Stimulated activated CD4-positive, alpha-beta T cell treated with anti-CD3 and anti-CD28 coated beads, Interleukin-2, amount 100 ng/mL, for 48 hours (primary cell): ENCODE measurements around the gene CHRNE.

ENCODE experiments used
- DNase-seq, 2 donors: peaks; one replicate each; pipeline ENCODE4 v3.0.0-alpha.2; 2020

Gene CHRNE

DNA sequence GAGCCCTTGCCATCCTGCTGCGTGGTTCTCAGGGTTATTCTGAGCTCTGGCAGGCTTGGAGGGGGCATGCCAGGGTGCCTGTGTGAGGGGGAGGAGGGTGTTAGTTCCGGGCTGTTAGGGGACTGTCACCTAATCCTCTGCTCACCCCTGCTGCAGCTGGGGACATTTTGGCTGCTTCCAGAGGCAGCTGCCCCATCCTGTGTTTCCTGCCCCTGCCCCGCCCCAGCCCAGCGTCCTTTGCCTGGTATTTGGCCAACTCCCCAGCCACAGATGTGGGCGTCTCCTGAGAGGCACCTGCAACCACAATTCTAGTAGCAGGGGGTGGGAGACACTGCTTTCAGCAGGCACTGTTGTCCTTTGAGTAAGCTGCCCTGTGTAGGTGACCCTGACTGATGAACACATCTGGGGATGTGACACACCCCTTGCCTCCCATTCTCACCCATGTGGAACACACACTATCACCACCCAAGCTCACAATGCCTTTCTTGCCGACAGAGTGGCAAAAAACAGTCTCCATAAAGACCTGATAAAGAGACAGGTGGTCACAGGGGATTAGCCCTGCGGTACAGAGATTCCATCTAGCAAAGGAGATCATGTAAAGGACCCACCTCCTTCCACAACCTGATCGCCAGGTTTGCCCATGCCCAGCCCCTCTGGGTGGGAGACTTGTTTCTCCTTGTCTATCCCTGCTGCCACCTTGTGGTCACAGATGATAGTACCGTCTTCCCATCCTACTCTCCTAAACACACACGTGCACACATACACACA lies at the start of gene CHRNE:
CHRNE (minus strand) TSS at position 48 of the 768 bp plus-strand sequence; CDS start at position 13, 35 bp downstream.
- peak; percentile 72 to 79 for DNase-seq

DNA sequence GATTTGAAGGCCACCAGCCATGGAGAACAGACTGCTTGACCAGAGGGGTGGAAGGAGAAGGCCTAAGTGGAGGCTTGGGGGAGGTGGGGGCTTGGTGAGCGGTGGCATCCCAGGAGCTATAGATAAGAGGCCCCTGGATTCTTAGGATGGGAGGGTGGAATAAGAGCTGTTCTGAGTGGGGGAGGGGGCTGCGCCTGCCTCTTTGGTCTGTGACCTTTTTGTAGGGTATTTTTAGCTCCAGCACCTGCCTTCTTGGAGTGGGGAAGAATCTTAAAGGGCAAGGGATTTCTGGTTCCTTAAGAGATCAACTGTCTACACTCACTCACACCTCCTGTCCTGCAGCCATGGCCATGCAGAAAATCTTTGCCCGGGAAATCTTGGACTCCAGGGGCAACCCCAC lies 48.6 kb upstream of the CHRNE start:
- DNase-seq: no peak

DNA sequence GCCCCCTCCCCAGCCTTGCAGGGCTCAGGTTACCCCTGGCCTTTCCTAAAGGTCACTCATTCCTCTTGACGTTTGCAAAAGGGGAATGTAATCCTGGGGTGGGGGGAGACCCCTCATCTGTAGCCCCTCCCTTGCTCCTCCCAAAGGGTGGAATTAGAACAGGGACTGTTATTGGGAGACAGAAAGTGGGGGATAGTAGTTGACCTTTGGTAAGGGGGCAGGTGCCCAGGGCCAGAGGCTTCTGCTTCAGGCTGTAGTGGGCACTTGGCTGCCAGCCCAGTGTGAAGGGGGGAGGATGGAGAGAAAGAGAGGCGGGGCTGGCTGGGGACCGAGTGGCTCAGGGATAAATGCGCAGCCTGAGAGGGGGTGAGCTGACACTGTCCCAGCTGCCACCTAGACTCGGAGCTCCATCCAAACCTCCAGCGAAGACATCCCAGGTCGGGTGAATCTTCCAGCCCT lies 47.9 kb upstream of the CHRNE start, which contains the start of gene ENO3:
ENO3 (plus strand) TSS at position 374 of the 459 bp plus-strand sequence. CDS start 711 bp downstream, outside the sequence.
- DNase-seq: no peak

DNA sequence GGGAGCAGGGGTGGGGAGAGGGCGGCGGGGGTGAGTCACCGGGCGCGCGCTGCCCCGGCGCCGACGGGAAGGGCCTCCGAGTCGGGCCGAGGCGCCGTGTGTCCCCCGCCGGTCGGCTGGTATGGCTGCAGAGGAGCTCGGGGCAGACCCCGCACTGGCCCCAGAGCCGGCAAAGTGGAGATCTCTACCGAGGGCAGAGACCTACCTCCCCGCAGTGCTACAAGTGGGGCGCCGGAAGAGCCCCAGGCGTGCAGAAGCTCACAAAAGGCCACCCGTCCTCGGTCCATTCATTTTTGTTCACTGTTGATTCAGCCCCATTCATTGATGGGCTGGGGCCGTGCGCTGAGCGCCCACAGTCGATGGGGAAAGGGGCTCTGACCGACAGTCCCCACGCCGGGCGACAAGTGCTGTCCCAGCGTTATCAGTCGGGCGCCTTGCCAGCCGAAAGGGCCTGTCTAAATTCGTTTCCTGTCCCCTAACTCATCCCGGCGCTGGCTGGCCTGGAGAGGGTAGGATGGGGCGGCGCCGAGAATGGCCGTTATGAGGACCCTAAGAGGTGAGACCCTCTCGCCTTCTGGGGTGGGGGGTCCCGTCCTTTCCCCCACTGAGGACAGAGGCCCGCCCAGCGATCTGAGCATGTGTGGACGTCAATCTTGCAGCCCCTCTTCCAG lies 47.3 kb upstream of the CHRNE start:
- no peak for DNase-seq

DNA sequence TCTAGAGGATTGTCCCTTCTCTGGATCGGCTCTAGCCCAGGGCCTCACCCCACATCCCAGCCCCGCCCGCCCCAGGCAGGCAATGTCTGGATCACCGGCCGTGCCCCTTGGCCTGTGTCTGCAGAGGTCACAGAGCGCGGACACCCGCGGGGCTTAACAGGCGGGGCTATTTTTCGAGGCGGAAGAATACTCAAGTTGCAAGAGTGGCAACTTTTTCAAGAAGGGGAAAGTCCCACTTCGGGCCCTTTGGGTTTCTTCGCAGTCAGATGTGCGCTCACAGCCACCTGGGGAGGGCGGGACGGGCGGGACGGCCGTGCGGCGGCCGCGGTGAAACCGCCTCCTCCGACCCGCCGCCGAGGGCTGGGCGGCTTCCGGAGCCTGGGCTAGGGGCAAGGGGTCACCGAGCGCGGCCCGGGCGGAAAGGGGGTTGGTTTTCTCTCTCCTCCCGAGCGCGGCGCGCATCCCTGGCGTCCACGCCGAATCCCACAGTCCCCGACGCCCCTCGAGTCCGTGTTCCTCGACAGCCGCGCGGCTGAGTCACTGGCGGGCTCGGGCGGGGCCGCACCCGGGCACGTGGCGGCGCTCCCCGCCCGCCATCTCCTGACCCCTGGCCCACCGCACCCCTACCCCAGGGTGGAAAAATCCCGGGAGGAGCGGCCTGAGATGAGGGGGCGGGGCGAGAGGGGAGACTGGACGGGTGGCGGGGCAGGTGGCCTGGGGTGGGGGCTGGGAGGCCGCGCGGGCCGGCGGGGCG lies 46.6 kb upstream of the CHRNE start:
- DNase-seq: peak; percentile 65 to 70

DNA sequence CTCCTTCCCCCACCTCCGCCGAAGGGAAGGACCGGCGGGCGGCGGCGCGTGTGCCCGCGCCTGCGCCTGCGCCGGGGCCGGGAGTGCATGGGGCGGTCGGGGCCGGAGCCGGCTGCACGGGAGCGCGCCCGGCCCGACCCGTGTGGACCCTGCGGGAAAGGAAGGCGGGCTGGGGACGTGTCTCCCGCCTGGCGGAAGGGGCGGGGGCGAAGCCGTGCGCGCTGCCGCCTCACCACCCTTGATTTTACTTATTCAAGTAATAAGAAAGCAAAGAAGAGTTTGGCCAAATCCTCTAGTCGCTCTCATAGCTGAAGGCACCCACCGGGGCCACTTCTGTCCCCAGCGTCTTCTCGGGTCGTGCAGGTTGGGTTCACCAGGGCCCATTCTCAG lies 46.0 kb upstream of the CHRNE start:
- peak; percentile 66 to 75 for DNase-seq

DNA sequence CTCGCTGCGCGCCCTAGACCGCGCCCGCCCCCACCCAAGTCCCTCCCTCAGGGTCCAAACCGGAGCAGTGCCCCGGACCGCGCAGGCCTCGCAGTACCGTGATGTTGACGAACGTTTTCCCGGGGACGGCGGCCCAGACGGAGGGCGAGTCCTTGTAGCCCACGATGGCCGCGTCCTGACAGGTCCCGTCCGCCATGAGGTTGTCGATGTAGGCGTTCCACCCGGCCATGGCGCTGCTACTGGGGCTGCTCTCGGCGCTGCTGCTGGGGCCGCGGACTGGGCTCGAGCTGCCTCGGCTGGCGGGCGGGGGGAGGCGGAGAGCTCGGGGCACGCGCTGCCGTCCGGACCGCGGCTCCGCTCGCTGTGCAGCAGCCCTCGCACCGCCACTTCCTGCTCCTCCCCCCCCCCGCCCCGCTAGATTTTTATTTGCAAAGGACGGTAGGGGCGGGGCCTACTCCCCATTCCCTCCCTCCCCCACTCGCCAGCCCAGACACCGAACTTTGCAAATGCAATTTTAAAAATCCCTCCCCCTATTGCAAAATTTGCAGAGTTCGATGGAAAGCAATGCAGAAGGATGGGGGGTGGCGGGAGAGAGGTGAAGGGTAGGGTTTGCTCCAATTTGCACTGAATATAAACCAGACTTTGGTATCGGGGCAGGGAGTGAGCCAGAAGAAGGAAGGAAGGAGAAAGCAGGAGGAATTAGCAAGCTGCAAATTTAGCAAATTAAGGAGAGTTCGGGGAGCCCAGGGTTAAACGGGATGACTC lies 45.5 kb upstream of the CHRNE start, which contains the start of gene PFN1:
PFN1 (minus strand) TSS at position 365 of the 765 bp plus-strand sequence; CDS start at position 229, 136 bp downstream.
- DNase-seq: peak; percentile 84 to 85

DNA sequence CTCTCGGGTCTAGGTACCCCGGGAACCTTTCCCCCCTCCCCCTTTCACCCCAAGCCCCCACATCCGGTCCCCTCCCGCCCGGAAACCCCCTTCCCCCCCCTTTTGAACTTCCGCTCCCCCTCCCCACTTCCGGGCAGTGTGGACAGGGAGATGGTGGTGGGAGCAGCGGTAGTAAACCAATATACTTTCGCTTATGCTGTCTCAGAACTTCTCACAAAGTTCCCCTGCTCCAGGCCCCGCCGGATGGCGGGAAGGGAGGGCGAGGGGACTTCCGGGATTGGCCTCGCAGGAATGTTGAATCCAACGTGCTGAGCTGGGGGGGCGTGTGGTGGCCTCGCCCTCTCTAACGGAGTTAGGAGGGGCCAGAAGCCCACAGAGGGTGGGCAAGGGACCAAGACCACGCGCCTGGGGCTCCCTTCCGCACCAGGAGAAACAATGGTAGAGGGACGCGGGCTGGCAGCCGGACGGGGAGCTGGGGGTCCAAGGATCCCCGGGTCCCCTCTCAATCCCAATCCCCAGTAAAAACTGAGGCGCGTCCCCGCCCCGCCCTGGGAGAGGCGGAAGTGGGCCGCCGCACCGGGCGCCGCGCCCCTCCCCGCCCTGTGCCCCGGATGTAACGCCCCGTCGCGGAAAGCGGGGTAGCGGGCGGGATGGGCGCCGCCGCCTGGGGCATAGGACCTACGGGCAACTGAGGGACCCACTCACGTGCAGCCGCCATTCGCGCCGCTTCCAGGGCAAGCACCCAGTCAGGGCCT lies 44.7 kb upstream of the CHRNE start:
- DNase-seq: peak; percentile 62 to 64

DNA sequence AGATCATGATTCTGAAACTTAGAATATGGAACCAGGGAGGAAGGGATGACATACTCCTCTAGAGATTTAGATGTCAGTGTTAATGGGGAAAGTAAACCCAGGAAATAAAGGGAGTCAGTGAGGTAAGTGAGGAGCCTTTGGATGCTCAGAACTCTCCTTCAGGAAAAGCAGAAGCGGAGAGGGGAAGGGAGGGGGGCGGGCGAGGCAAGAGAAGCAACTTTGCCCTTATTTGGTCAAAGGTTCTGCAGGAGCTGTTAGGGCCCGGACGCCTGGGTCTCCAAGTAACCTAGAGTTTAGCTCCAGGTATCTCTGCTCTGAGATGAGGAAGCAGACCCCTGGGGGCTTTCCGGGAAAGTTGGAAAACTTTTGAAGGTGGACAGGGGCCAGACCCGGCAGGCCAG lies 44.1 kb upstream of the CHRNE start:
- no peak for DNase-seq

DNA sequence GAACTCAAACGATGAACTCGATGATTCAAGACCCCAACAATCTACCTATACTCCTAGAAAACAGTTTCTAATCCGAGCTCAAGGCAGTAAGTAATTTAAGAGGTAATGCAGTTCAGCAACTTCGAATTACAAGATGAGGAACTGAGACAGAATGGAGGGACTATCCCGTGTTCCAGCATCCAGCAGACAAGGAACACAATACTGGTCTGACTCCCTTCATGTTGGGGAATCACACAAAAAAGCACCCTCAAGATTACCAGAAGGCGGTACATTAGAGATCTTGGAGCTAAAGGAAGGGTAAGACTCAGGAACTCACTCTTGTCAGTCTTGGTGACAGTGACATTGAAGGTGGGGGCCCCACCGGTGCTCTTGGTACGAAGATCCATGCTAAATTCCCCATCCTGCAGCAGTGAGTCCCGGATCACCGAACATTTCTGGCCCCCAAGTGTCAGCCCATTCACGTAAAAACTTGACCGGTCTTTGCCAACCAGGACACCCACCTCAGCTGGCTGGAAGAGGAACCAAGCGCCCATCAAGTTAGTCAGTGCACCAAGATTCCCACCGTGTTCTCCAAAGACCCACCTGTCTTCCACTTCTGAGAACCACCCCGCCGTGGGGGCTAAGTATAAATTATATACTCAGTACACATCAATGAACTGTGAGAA lies 43.5 kb upstream of the CHRNE start:
- DNase-seq: no peak

DNA sequence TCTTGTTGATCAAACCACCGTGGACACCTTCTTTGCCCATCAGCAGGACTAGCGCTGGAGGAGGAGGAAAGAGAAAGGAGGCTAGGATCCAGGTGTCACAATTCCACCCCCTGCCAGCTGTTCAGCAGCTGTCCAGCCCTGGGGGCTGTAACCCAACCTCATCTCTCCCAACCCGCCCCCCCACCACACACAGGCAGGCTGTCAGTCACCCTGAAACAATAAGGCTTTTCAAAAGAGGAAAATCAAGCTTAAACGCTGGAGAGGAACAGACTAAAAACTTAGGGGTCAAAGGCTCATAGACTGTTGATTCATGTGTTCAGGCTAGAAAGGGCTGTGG lies 43.0 kb upstream of the CHRNE start:
- no peak for DNase-seq

DNA sequence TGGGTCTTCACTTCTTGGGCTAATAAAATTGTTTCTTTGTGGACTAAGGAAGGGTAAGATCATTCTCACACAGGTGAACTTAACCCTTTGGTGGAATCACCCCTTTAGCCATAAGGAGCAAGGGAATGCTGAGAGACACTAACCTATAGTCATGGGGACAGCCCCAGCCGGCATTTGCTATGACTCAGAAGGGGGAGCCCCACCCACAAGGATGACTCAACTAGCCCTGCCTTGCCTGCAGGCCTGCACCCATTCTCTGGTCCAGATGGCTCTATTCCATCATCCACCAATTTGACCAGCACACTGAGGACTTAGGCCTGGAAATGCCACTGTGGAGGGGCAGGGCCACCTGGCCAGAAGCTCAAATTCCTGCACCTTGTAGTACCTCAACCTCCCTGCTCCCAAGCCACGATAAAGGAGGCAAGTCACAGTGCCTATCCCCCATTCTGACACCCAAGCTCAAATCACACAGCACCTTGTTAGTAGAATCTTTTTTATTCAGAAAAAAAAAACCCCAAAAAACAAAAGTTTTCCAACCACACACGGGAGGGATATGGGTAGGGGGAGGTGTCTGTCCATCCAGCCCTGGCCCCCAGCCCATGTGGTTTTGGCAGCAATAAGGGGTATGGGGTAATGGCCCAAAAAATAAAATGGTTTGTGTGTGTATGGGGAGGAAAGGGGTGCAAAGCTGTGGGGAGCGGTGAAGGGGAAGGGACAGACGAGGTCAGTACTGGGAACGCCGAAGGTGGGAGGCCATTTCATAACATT lies 42.5 kb upstream of the CHRNE start:
- DNase-seq: peak; percentile 79 to 82

DNA sequence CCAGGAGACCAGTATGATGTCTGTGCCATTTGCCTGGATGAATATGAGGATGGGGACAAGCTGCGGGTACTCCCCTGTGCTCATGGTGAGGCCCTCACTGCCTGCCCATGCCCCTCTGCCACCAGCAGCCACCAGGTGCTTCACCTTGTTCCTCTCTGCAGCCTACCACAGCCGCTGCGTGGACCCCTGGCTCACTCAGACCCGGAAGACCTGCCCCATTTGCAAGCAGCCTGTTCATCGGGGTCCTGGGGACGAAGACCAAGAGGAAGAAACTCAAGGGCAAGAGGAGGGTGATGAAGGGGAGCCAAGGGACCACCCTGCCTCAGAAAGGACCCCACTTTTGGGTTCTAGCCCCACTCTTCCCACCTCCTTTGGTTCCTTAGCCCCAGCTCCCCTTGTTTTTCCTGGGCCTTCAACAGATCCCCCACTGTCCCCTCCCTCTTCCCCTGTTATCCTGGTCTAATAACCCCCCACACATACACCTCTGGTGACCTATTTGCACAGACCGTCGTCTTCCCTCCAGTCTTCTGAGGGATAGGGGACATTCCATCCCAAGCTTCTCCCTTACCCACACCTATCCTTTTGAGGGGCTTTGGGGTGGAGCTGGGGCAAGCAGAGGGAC lies 41.8 kb upstream of the CHRNE start:
- DNase-seq: peak in 1 of 2 donors; percentile 44

DNA sequence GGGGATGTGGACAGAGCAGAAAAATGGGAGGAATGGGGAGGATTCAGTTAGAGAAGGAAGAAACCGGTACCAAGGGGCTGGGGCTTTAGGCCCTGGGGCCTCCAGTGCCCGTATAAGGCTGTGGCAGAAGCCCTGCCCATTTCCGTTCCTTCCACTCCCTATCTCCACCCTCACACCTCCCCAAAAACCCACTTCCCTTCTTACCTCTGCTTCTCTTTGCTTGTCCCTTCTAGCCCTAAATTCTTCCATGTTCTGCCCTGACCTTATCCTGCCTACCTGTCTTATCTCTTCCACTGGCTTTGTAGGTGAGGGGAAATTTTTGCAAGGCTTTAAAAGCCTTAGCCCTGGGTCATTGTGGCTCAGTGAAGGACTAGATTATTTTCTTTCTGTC lies 41.3 kb upstream of the CHRNE start:
- peak in 1 of 2 donors; percentile 44 for DNase-seq

DNA sequence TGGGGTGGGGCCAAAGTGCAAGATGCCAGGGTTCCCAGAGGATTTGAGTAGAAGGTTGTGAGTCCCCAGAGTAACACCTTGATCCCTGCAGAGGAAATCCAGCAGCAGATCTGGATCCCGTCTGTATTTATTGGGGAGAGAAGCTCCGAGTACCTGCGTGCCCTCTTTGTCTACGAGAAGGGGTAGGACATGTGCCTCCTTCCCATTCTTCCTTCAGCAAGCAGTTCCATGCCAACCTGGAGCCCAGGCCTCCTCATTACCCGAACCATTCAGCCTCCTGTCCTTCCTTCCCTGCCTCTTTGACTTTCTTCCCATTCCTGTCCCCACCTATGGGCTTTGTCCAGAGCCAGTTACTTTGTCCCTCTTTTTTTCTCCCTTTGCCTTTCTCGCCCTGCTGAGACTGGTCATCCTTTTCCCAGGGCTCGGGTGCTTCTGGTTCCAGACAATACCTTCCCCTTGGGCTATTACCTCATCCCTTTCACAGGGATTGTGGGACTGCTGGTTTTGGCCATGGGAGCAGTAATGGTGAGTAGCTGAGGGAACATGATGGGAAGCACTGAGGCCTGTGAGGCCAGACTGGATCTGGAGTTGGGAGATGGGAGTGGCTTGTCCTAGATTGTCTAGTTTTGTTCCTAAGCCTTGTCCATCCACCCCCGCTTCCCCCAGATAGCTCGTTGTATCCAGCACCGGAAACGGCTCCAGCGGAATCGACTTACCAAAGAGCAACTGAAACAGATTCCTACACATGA lies 40.0 kb upstream of the CHRNE start:
- DNase-seq: no peak

DNA sequence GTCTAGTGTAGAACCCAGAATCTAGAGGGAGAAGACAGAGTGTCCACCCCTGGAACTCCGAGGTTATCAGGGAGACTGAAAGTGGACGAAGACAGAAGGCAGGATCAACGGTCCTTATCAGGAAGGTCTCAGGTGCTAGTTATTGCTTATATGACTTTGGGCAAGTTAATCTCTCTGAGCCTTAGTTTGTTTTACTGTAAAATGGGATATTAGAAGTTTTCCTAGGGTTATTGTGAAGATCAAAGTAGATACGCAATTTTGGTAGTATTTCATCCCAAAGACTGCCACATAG lies 38.4 kb upstream of the CHRNE start:
- no peak for DNase-seq

DNA sequence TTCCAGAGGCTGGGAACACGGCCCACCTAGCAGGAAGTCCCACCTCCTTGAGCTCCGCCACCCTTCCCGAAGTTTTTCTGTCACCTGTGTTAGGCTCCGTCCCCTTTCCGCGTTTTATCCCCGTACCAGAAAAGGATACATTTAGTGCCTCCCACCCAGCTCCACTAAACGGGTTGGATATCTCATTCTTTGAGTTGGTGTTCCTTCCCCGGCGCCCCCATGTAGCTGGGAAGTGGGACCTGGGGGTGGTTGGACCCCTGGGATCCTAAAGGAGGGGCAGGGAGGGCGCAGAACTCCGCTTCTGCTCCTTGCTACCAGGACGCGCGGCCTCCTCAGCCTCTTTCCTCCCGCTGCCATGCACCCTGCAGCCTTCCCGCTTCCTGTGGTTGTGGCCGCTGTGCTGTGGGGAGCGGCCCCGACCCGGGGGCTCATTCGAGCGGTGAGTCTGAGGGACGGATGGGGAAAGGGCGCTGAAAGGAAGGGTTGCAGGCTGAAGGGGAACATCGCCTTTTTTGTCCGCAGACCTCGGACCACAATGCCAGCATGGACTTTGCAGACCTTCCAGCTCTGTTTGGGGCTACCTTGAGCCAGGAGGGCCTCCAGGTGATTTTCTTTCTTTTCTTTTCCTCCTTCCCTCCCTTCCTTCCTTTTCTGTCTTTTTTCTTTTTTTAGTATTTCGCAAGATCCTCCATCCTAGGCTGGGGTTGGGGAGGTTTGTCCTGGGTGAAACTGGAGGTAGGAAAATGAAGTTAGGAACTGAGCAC lies 37.8 kb upstream of the CHRNE start:
- DNase-seq: no peak

DNA sequence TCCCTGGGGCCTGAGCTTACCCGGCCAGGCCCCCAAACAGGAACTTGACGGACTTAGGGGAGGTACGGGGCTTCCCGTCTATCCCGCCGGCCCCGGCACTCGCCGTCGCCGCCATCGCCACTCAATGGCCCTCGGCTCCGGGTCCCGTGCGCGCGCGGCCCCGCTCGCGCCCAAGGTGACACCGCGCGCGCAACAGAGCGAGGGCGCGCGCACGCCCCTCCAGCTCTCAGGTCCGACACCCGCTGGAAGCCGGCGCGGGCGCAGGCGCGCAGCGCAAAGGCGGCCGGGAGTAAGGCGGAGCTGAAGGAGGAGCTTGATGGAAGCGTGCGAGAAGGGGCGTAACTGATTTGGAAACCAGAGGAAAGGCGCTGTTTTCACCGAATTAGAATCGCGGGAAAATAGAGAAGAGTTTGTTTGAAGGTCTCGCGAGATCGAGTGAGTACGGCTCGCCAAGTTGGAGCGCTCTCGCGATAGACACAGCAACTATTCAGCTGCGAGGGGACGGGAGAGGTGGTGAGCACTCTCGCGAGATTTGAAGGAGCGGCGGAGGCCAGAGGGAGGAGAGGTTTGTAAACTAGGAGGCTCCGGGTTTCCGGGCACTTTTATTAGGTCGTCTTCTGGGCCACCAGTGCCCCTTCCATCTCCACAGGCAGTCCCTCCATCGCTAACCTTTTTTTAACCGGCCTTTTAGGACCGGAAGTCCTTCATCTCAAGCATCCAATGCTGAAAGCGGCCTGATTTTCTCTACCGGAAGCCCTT lies 37.1 kb upstream of the CHRNE start, which contains the start of the genes RNF167 and SLC25A11:
RNF167 (plus strand) TSS at position 473 of the 759 bp plus-strand sequence. CDS start 642 bp downstream, outside the sequence.
SLC25A11 (minus strand) TSS at position 251 of the 759 bp plus-strand sequence; CDS start at position 115, 136 bp downstream.
- DNase-seq: peak; percentile 89 to 94
